GM18858 (cell line): Measurements from ENCODE around the gene ANO3.

Source experiments
- ATAC-seq: cut with Tn5 transposase; IDR thresholded peaks from one replicate; pipeline ENCODE4 v1.9.1; 2021; ENCODE audit not compliant: unreplicated experiment

ANO3 gene

GRCh38 chr11:26353010-26353409 lies 21.1 kb downstream of the ANO3 start:
- ATAC-seq = no peak

GRCh38 chr11:26359055-26359454 lies 27.1 kb downstream of the ANO3 start:
- ATAC-seq = no peak

GRCh38 chr11:26365284-26365683 lies 33.4 kb downstream of the ANO3 start:
- ATAC-seq = no peak

GRCh38 chr11:26377619-26378018 lies 45.7 kb downstream of the ANO3 start:
- ATAC-seq = no peak

- ATAC-seq = no peak
These were observed 67.4 kb downstream of the ANO3 start for GRCh38 chr11:26399336-26399735.

- no peak for ATAC-seq
These were observed 78.9 kb downstream of the ANO3 start for GRCh38 chr11:26410706-26411366.

GRCh38 chr11:26412955-26413354 lies 81.0 kb downstream of the ANO3 start:
- no peak for ATAC-seq

GRCh38 chr11:26418386-26418912 lies 86.5 kb downstream of the ANO3 start:
- ATAC-seq = no peak

- ATAC-seq = no peak
These were observed 88.4 kb downstream of the ANO3 start for GRCh38 chr11:26420331-26420730.

- ATAC-seq = no peak
These were observed 92.3 kb downstream of the ANO3 start for GRCh38 chr11:26424255-26424654.

GRCh38 chr11:26439854-26440253 lies 107.9 kb downstream of the ANO3 start:
- ATAC-seq = no peak

GRCh38 chr11:26442131-26442530 lies 110.2 kb downstream of the ANO3 start:
- no peak for ATAC-seq

- no peak for ATAC-seq
These were observed 111.7 kb downstream of the ANO3 start for GRCh38 chr11:26443617-26444016.

- ATAC-seq = no peak
These were observed 125.7 kb downstream of the ANO3 start for GRCh38 chr11:26457636-26458035.

- ATAC-seq = no peak
These were observed 133.3 kb downstream of the ANO3 start for GRCh38 chr11:26465274-26465673.

- no peak for ATAC-seq
These were observed 135.6 kb downstream of the ANO3 start for GRCh38 chr11:26467506-26467905.

GRCh38 chr11:26470992-26471391 lies 139.1 kb downstream of the ANO3 start:
- ATAC-seq = no peak

GRCh38 chr11:26473216-26474194 lies 141.6 kb downstream of the ANO3 start:
- ATAC-seq = no peak

GRCh38 chr11:26474401-26474800 lies 142.5 kb downstream of the ANO3 start:
- no peak for ATAC-seq

GRCh38 chr11:26477396-26477795 lies 145.5 kb downstream of the ANO3 start:
- no peak for ATAC-seq

- no peak for ATAC-seq
These were observed 146.8 kb downstream of the ANO3 start for GRCh38 chr11:26478710-26479109.

- no peak for ATAC-seq
These were observed 148.1 kb downstream of the ANO3 start for GRCh38 chr11:26480041-26480440.
